GM13977 (cell line): Measurements from ENCODE around the gene COL4A3.

Experiments used
- DNase-seq: peaks from one replicate; pipeline ENCODE4 v3.0.0; 2012; ENCODE audit warnings: low spot score
- in situ Hi-C: fragments of 300-500 bp; cut with MboI; formaldehyde crosslinking; loops from one replicate; pipeline ENCODE4 v1.12.0; 2022; ENCODE audit warnings: low sequenced_read_pairs, low pct_unique_long_range_greater_than_20kb, mixed read lengths, inconsistent platforms; ENCODE audit not compliant: unreplicated experiment
- TF ChIP-seq, protein P1 (sequence below): IDR thresholded peaks from 2 replicates; pipeline ENCODE4 v1.5.1; 2012; ENCODE audit warnings: mild to moderate bottlenecking, control low read depth; ENCODE audit not compliant: insufficient read depth; ENCODE audit errors: extremely low read depth, missing control alignments

COL4A3 gene

DNA sequence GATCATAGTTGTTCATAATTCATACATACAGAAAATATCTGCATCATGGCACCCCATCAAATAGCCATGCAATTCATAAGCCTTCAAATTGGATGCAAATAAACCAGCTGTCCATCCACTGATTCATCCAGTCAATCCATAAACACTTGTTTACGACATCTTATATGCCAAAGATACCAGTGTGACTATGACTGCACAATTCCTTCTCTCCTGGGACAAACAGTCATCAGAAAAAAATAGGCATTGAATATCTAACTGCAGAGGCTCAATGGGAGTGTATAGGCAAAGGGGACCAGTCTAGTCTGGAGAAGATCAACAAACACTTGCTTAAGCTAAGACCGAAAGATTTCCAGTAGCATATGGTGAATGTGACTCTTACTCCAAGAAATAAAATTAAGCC lies 70.0 kb downstream of the COL4A3 start:
- DNase-seq, result no peak
- in situ Hi-C loops, result no loop called here
- TF ChIP-seq, protein P1, sequence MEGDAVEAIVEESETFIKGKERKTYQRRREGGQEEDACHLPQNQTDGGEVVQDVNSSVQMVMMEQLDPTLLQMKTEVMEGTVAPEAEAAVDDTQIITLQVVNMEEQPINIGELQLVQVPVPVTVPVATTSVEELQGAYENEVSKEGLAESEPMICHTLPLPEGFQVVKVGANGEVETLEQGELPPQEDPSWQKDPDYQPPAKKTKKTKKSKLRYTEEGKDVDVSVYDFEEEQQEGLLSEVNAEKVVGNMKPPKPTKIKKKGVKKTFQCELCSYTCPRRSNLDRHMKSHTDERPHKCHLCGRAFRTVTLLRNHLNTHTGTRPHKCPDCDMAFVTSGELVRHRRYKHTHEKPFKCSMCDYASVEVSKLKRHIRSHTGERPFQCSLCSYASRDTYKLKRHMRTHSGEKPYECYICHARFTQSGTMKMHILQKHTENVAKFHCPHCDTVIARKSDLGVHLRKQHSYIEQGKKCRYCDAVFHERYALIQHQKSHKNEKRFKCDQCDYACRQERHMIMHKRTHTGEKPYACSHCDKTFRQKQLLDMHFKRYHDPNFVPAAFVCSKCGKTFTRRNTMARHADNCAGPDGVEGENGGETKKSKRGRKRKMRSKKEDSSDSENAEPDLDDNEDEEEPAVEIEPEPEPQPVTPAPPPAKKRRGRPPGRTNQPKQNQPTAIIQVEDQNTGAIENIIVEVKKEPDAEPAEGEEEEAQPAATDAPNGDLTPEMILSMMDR, result no peak

DNA sequence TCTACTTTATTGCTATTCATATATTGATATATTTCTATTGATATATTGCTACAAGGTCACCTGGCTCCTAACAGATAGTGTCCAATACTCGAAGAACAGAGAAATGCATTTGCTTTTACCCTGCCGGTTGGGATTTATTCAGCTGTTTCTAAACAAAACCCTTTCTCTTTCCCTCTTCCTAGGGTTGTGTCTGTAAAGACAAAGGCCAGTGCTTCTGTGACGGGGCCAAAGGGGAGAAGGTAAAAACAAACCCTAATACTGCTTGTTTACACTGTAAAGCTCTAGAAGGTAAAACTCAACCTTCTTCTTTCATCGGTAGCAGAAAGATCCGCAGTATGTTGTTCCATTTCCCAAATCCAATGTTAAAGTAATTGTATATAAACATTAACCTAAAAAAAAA lies 73.4 kb downstream of the COL4A3 start:
- in situ Hi-C loops, result no loop called here
- DNase-seq, result no peak
- TF ChIP-seq, protein P1, result no peak

DNA sequence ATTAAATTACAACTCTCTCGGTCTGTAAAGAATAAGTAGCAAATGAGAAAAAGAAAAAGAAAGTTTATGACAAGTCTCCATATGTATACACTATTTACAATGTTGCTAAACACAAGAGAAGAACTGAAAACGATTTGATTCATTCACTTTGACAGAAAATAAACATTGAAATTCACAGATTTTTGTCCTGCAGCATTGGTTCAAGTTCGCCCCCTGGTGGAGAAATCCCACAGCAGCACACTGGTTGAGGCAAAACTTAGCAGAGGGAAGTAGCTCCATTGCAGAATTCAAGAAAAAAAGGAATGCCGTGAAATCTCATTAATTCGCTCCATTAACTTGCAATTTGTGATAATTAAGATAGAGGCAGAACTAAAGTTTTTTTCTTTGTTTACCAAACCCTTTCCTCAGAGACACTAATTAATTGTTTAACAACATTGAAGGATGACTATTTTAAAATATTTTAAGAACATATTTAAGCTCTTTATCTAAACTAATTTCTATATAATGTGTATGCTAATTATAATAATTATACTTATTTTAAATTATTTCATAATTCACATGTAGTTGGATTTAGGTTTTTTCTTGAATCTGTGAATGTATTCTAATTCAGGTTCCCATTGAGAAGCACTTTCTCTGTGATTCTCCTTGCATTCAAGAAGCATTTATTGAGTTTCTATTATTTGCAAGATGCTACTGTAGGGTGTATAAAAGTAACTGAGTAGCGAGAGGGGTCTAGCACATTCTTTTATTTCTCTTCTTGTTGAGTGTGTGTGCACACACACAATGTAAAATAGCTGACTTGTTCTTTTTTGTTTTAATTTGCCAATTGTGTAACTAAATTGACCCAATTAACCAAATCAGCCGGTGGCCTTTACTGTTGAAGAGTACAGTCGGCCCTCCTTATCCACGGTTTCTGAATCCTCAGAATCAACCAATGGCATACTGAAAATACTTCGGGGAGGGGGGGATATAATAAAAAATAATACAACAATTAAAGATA lies 74.1 kb downstream of the COL4A3 start:
- in situ Hi-C loops, result no loop called here
- TF ChIP-seq, protein P1, result peak; percentile 89
- DNase-seq, result peak; percentile 46

DNA sequence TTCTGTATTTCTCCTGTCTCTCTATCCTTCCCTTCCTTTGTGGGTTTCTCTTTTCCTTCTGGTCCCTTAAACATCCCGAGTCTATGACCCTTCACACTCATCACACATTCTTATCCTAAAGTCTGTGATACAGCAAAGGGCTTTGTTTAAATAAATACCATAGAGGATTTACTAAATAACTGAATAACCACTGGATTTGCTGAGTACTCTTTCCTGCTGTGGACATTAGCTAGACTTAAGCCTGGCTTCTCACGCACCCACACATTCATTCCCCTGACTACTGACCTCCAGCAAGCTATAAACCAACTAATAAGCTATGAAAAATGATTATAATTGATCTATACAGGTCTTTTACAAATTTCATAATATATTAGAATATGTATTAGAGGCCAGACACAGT lies 76.6 kb downstream of the COL4A3 start:
- TF ChIP-seq, protein P1, result no peak
- DNase-seq, result no peak
- in situ Hi-C loops, result loop anchor here (5.0 kb wide), 1 partner anchor 104 kb away; no protein-coding TSS in a partner anchor

DNA sequence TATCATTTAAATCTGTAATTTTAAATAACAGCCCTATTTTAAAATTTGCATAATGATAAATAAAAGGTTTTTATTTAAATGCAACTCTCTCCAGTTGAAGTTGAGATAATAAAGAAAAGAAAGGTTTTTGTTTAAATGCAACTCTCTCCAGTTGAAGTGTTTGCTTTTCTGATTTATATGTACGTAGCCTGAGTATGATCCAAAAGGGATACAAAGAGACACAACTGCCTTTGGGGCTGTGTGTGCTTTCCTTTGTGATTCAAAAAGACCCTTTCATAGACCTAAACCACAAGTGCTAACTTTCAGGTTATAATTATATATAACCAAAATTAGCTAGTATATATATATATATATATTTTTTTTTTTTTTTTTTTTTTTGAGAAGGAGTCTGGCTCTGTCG lies 84.5 kb downstream of the COL4A3 start:
- TF ChIP-seq, protein P1, result no peak
- in situ Hi-C loops, result no loop called here

DNA sequence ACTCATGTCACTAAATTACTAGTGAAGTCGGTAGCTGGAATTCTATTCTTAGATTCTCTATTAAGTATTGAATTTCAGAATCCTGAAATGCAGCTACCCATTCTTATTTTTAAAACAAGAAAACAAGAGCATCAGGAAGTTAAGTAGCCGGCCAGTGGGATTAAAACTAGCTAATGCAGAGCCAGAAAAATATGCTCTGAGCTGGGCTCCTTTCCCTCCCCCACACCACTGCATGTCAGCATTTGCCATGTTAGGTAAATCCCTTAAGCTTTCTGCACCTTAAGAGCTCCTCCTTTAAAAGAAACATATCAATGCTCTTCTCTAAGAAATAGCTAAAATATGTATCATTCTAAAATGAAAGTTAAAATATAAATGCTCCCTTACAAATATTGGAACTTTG lies 88.4 kb downstream of the COL4A3 start:
- TF ChIP-seq, protein P1, result no peak
- DNase-seq, result no peak
- in situ Hi-C loops, result no loop called here

More for the DNA sequence above, 84.5 kb downstream of the COL4A3 start:
- no peak for DNase-seq
